ENCODE results near the gene XYLT2. TPM values are rescaled to one million over a fixed set of nuclear protein-coding genes. Genes with fewer than 3 reads are reported as not detected.
"Not testable (repeated sequence)": the region's sequence is repeated elsewhere in the genome, so short reads cannot be mapped to it uniquely, and the experiment has no call there.

The XYLT2 gene
- total RNA-seq, 1 donor: 6.8 TPM

DNA sequence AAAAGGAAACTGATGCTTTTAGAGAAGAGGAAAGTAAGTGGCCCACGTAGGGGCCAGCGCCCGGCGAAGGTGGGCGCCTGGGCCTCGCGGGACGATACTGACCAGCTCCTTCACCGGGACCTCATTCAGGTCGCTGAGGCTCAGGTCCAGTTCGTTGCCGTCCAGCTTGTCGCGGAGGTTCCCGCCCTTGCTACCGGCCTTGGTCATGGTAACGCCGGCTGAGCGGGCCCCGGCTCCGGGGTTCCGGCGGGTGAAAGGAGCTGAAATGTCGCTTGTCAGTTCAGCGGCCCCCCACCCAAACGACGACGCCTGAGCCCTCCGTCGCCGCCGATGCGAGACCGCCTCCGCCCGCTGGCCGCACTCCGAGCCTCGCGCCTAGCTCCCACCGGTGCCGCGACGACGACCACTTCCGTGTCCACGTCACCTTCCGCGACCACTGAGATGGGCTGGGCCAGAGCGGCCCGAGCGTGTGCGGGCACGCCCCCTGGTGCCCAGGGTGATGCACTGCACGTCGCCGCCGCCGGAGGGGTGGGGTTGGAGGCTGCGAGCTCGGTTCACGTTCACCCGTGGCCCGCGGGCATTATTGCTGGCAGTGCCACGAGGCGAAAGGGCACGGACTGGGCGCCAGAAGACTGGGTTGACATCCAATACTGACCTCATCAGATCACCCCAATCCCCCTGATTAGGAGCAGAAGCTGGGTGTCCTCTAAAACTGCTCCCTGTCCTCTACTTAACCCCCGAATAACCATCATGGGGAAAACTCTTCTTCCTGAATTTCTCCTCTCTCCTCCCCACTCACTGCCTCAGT lies 51.4 kb downstream of the XYLT2 start, which contains the start of gene LRRC59:
TSS of gene LRRC59 (minus strand) at position 413 of the 808 bp plus-strand sequence. CDS start at position 207, 206 bp downstream.
- no peaks in the 10 kb centered on the region for H3K9me3 ChIP-seq (ENCODE audit: low read depth, low read length)
- peaks cover 26% of the 10 kb centered on the region for H3K4me1 ChIP-seq (ENCODE audit: insufficient read depth, low read length)
- H3K4me3 ChIP-seq (ENCODE audit: low read length): peak within 1 kb of the TSS; percentile 97
- H3K27me3 ChIP-seq (ENCODE audit: insufficient read depth, low read length): no peaks in the 10 kb centered on the region

DNA sequence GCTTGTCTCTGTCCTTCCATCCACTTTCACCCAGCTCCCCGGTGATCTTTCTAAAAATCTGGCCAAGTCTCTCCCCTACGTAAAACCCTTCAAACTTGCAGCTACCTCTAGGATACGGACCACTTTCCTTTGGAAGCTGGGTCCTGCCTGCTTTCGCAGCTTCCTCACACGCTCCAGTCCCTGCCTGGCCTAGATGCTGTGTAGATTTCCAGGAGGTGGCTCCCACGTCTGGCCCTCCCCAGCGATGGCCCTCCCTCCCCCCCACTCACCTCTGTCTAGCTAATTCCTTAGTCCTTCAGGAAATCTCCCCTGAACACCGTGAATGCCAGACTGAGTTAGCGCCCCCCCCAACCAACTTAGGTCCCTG lies 52.0 kb downstream of the XYLT2 start:
- no peaks in the 10 kb centered on the region for H3K27me3 ChIP-seq (ENCODE audit: insufficient read depth, low read length)
- no peaks in the 10 kb centered on the region for H3K9me3 ChIP-seq (ENCODE audit: low read depth, low read length)
- H3K4me1 ChIP-seq (ENCODE audit: insufficient read depth, low read length): peaks cover 26% of the 10 kb centered on the region
- H3K4me3 ChIP-seq (ENCODE audit: low read length): no peak overlapping the region

DNA sequence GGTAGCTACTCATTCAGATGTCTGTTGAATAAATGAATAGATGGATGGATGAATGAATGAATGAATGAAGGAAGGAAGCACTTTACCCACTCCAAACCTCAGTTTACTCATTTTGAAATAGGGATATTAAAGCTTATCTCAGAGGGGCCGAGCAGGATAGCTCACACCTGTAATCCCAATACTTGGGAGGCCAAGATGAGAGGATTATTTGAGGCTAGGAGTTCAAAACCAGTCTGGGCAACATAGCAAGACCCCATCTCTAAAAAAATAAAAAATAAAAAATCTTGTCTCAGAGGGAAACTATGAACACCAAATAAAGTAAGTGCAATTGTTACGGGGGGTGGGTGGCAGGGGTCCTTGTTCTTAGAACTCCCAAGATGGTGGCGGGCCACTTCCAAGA lies 52.7 kb downstream of the XYLT2 start:
- H3K4me3 ChIP-seq (ENCODE audit: low read length); H3K27me3 ChIP-seq (ENCODE audit: insufficient read depth, low read length); H3K9me3 ChIP-seq (ENCODE audit: low read depth, low read length): not testable (repeated sequence)
- peaks cover 26% of the 10 kb centered on the region for H3K4me1 ChIP-seq (ENCODE audit: insufficient read depth, low read length)

DNA sequence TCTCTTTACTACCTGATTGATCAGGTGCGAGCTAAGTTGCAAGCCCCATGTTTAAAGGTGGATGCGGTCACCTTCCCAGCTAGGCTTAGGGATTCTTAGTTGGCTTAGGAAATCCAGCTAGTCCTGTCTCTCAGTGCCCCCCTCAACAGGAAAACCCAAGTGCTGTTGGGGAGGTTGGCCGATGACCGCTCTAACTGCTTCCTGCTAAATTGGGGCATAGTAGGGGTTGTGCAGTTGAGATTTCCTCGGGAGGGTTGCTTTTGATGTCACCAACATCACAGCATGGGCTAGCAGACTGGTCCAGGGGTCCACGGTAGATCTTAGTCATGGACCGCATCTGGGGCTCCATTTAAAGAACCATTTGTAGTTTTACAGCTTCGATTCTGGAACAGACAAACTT lies 53.7 kb downstream of the XYLT2 start:
- not testable (repeated sequence) for H3K27me3 ChIP-seq (ENCODE audit: insufficient read depth, low read length); H3K9me3 ChIP-seq (ENCODE audit: low read depth, low read length); H3K4me3 ChIP-seq (ENCODE audit: low read length)
- peaks cover 26% of the 10 kb centered on the region for H3K4me1 ChIP-seq (ENCODE audit: insufficient read depth, low read length)

DNA sequence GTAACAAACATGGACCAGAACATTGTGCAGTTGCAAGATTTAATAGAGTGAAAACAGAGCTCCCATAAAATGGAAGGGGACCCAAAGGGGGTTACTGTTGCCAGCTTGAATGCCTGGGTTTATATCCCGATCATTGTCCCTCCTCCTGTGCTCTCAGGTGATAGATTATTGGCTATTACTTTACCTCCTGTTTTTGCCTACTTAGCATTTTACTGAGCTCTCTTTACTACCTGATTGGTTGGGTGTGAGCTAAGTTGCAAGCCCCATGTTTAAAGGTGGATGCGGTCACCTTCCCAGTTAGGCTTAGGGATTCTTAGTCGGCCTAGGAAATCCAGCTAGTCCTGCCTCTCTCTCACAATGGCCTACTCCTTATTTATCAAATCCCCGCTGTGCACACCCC lies 59.4 kb downstream of the XYLT2 start:
- not testable (repeated sequence) for H3K4me1 ChIP-seq (ENCODE audit: insufficient read depth, low read length); H3K9me3 ChIP-seq (ENCODE audit: low read depth, low read length); H3K27me3 ChIP-seq (ENCODE audit: insufficient read depth, low read length); H3K4me3 ChIP-seq (ENCODE audit: low read length)

DNA sequence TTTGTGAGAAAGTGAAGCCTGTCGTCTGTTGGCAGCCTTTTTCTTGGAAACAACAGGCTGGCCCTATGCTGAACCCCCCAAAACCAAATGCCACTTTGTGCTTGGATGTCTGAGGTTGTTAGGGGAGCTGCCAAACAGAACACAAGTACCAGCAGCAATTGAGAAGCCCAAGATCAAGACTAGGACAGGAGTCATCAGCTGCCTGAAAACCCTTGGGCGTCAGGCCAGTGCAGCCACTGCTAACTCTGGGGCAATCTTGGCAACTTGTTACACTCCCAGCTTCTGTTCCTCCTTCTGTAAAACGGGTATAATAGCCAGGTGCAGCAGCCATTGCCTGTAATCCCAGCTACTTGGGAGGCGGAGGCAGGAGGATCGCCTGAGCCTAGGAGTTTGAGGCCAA lies 60.7 kb downstream of the XYLT2 start:
- Histone ChIP-seq H3K9me3 (ENCODE audit: low read depth, low read length) (no peaks in the 10 kb centered on the region), H3K27me3 (ENCODE audit: insufficient read depth, low read length) (peaks cover 8% of the 10 kb centered on the region), H3K4me1 (ENCODE audit: insufficient read depth, low read length) (no peaks in the 10 kb centered on the region), H3K4me3 (ENCODE audit: low read length) (no peak overlapping the region)

DNA sequence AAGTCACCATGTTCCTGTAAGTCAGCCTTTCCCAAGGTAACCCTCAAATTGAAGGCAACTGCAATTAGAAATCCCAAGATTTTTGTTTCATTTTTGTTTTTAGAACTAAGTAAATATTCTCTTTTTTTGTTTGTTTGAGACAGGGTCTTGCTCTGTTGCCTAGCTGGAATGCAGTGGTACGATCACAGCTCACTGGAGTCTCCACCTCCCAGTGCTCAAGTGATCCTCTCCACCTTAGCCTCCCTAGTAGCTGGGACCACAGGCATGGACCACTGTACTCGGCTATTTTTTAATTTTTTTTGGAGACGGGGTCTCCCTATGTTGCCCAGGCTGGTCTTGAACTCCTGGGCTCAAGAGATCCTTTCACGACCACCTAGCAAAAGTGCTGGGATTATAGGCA lies 62.0 kb downstream of the XYLT2 start:
- no peak overlapping the region for H3K4me3 ChIP-seq (ENCODE audit: low read length)
- no peaks in the 10 kb centered on the region for H3K9me3 ChIP-seq (ENCODE audit: low read depth, low read length)
- H3K27me3 ChIP-seq (ENCODE audit: insufficient read depth, low read length): peaks cover 8% of the 10 kb centered on the region
- H3K4me1 ChIP-seq (ENCODE audit: insufficient read depth, low read length): no peaks in the 10 kb centered on the region

Other genes with a start within 250 kb of the XYLT2 start
- 0.63 TPM for gene SAMD14, start 216.0 kb upstream of the XYLT2 start, total RNA-seq
- 53.0 TPM for gene PPP1R9B, start 195.4 kb upstream of the XYLT2 start, total RNA-seq
- not detected for gene SGCA, start 180.1 kb upstream of the XYLT2 start, total RNA-seq
- gene COL1A1, start 144.5 kb upstream of the XYLT2 start, total RNA-seq: 2.9 TPM
- not detected for gene TMEM92, start 71.7 kb upstream of the XYLT2 start, total RNA-seq
- gene MRPL27, start 27.1 kb downstream of the XYLT2 start, total RNA-seq: 17.1 TPM
- 0.52 TPM for gene EME1, start 27.1 kb downstream of the XYLT2 start, total RNA-seq
- 59.2 TPM for gene LRRC59, start 51.4 kb downstream of the XYLT2 start, total RNA-seq
- gene ACSF2, start 80.1 kb downstream of the XYLT2 start, total RNA-seq: 5.6 TPM
- not detected for gene CHAD, start 122.8 kb downstream of the XYLT2 start, total RNA-seq
- gene RSAD1, start 132.7 kb downstream of the XYLT2 start, total RNA-seq: 19.5 TPM
- 0.73 TPM for gene MYCBPAP, start 162.3 kb downstream of the XYLT2 start, total RNA-seq
- not detected for gene EPN3, start 186.6 kb downstream of the XYLT2 start, total RNA-seq
- 18.9 TPM for gene SPATA20, start 201.0 kb downstream of the XYLT2 start, total RNA-seq
- under 0.01 TPM for gene CACNA1G, start 214.6 kb downstream of the XYLT2 start, total RNA-seq